GM18951 (cell line): ENCODE measurements around the gene STYXL1.
"Not testable (repeated sequence)": the region's sequence is repeated elsewhere in the genome, so short reads cannot be mapped to it uniquely, and the experiment has no call there.

ENCODE experiments used
- POLR2A ChIP-seq: IDR thresholded peaks from 4 replicates; pipeline ENCODE4 v1.6.1; 2011; ENCODE audit warnings: mild to moderate bottlenecking; ENCODE audit not compliant: insufficient read length, insufficient read depth; ENCODE audit errors: extremely low read depth
- in situ Hi-C: fragments of 300-500 bp; cut with MboI; formaldehyde crosslinking; loops from one replicate; pipeline ENCODE4 v1.12.0; 2022; ENCODE audit warnings: low sequenced_read_pairs, mixed read lengths, inconsistent platforms; ENCODE audit not compliant: unreplicated experiment

Gene STYXL1

GRCh38 chr7:76060842-76061241 lies 13.0 kb upstream of the STYXL1 start:
- in situ Hi-C loops, result no loop called here
- TF ChIP-seq POLR2A, result no peak

GRCh38 chr7:76058745-76059144 lies 10.9 kb upstream of the STYXL1 start:
- in situ Hi-C loops, result not testable (repeated sequence)

- in situ Hi-C loops, result no loop called here
These were observed 10.0 kb upstream of the STYXL1 start for GRCh38 chr7:76057813-76058145.

DNA sequence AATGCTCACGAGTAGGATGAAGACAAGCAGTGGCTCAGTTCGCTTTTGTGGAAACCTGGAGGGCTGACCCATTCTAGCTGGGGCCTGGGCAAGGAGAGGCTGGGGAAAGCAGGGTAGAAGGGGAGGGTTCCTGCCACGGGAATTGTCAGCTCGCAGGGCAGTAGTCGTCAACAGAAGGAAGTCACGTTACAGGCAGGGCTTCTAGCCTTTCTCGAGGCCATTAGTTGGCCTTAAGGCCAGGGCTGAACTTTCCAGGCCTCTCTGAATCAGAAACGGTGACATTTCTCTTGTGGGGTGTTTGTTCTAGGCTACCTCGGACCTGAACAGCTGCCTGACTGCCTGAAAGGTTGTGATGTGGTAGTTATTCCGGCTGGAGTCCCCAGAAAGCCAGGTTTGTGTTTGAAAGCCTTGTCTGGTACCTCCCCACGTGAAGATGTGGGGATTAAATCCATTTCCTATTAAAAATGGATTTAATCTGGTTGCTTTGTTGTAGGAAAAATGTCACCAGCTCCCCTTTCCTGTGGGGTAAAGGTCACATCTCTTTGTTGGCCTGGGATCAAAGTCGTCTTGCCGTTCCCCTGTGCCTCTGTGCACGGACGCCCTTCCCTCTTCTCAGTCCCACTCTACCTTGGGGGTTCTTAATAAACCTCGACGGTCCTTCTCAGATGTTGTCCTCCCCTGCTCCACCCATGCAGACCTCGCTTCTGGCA lies 9.5 kb upstream of the STYXL1 start:
- in situ Hi-C loops, result no loop called here
- no peak for TF ChIP-seq POLR2A

More at GRCh38 chr7:76057813-76058145, 10.0 kb upstream of the STYXL1 start:
- TF ChIP-seq POLR2A, result no peak

DNA sequence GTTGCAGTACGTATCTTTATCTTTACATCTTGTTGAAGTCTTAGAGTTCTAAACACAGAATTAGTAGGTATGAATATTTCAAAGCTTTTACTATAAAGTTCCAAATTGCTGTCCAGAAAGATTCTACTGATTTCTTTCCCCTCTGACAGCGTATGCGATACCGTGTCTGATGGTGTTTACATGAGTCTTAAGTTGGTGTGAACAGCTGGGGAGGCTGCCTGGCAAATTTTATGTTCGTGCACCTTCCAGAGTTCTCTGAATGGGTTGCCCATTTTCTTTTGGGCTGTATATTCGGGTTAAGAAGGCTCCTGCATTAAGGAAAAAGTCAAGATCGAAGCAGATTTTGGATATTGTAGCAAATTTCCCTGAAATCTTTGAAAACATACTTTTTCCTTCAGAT lies 8.4 kb upstream of the STYXL1 start:
- in situ Hi-C loops, result no loop called here
- no peak for TF ChIP-seq POLR2A

DNA sequence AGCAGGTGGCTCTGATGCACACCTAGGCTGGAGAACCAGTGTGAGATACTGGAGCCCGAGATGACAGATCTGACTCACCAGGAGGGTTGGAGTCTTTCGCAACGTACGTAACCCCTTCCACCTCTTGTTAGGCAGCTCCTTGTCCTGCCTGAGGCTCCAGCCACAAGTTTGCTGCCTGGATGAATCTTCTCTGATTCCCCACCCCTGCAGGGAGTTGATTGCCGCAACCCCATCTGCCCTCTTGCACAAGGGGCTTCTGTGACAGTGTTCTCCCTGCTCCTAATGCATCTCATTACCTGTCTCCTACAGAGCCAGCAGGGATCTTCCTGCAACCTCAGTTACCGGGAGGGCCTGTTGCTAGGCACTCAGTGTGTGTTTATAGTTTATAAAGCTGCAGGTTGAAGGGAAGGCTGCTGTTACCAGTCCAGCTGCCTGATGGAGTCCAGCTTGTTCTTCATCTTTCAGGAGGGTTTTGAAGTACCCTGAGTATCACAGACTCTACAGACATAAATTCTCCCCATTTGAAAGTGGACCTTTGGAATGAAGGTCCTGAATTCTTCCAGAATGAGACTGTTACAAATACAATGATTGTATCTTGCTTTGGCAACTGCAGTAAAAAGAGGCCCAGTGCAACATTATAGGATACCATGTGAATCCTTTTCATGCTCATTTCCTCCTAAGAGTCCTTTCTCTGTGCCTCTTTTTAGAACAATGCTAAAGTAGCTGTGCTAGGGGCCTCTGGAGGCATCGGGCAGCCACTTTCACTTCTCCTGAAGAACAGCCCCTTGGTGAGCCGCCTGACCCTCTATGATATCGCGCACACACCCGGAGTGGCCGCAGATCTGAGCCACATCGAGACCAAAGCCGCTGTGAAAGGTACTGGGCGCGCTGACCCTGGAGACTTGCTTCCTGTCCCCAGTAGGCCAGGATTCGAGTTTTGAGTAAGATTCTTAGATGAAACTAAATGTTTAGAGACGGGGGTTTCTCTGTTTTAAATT lies 6.6 kb upstream of the STYXL1 start:
- no peak for TF ChIP-seq POLR2A
- in situ Hi-C loops, result no loop called here

DNA sequence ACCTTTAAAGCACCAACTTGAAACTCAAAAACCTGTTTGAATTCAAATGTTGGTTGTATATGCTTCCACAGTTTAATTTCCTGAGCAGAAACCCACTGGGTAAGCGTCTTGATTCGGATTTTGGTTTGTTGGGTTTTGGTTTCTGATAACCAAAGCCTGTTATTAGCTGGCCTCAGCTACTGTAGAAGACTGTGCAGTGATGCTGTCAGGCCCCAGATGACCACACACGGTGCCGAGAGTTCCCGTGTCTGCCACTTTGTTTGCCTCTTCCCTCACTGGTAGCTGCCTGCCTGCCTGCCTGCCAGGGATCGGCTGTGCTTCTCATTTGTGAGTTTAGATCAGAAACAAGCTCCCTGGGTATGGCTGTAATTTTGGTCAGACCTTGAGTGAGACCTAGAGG lies 5.7 kb upstream of the STYXL1 start:
- in situ Hi-C loops, result no loop called here

DNA sequence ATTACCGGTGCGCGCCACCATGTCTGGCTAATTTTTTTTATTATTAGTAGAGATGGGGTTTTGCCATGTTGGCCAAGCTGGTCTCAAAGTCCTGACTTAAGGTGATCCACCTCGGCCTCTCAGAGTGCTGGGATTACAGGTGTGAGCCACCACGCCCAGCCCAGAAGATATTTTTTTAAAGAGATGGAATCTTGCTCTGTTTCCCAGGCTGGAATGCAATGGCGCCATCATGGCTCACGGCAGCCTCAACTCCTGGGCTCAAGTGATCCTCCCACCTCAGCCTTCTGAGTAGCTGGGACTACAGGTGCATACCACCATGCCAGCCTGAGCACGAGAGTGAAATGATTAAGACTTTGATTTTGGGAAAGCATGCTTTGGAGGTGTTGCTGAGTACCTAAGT lies 4.9 kb upstream of the STYXL1 start:
- in situ Hi-C loops, result not testable (repeated sequence)

More for the DNA sequence above, 5.7 kb upstream of the STYXL1 start:
- no peak for TF ChIP-seq POLR2A

GRCh38 chr7:76051840-76052239 lies 4.0 kb upstream of the STYXL1 start:
- in situ Hi-C loops, result no loop called here
- no peak for TF ChIP-seq POLR2A

DNA sequence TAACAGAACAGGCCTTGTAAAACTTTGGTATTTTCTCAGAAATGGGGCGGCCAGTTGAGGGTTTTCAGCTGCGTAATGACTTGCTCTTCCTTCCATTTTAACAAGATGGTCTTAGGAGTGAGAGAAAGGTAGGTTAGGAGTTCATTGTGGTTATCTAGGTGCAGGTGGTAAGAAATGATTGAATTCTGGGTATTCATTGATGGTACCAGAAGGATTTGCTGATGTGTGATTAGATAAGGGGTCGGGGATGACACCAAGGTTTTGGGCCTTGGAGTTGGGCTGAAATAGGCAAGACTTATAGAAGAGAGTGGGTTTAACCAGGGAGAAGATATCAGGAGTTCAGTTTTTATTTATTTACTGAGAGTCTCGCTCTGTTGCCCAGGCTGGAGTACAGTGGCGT lies 2.7 kb upstream of the STYXL1 start:
- in situ Hi-C loops, result no loop called here
- TF ChIP-seq POLR2A, result no peak

DNA sequence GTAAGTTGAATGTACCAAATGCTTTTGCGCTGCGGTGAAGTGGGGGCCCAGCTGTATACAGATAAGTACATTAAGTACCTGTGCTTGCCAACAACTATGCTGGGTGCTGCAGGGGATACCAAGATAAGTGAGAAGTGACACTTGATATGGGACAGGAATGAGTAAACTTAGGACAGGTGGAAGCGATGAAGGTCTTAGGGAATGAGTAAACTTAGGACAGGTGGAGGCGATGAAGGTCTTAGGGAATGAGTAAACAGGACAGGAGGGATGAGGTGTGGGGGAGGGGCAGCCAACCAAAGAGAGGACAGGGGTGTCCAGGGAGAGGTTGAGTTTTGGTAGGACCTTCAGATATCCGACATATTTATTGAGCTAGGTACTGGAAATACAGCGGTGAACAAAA lies 1.5 kb upstream of the STYXL1 start:
- in situ Hi-C loops, result no loop called here
- no peak for TF ChIP-seq POLR2A

- in situ Hi-C loops, result no loop called here
- no peak for TF ChIP-seq POLR2A
These were observed 828 bp upstream of the STYXL1 start for GRCh38 chr7:76048668-76048988.

GRCh38 chr7:76047305-76047810 lies 442 bp downstream of the STYXL1 start:
- no peak for TF ChIP-seq POLR2A
- in situ Hi-C loops, result no loop called here

DNA sequence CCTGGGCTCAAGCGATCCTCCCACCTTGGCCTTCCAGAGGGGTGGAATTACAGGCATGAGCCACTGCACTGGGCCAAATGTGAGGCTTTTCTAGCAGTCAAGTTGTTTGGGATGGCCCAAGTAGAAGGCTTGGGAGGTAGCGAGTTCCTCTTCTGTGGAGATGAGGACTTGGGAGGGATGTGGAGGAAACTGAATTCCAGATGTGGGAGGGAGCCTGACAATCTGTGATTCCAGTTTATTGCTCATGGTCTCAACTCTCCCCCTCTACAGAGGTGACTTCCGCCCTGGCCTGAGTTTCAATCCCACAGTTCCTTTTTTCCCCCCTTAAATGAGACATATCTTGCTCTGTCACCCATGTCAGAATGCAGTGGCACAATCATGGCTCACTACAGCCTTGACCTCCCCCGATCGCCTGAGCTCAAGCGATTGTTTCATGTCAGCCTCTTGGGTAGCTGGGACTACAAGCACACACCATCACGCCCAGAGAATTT lies 3.4 kb downstream of the STYXL1 start:
- no peak for TF ChIP-seq POLR2A
- in situ Hi-C loops, result no loop called here
